GM21576 (cell line): ENCODE data around the gene LRMDA.

Experiments
- ATAC-seq: cut with Tn5 transposase; IDR thresholded peaks from one replicate; pipeline ENCODE4 v1.9.1; 2021; ENCODE audit warnings: mild to moderate bottlenecking, moderate library complexity; ENCODE audit not compliant: unreplicated experiment

LRMDA gene

DNA sequence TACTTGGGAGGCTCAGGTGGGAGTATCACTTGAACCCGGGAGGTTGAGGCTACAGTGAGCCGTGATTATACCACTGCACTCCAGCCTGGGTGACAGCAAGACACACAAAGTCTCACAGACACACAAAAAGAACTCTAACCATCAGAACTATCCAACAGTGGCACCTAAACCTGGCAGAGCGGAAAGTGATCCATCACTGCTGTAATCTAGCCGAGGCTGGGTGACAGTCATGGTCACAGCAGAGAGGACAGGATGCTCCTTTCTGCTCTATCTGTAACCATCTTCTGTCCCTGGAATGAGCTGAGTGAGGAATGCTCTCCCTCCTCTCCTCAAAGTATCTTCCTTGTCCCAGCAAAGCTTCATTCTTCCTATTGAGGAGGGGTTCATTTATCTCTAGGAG lies 656.6 kb downstream of the LRMDA start:
- ATAC-seq = no peak

DNA sequence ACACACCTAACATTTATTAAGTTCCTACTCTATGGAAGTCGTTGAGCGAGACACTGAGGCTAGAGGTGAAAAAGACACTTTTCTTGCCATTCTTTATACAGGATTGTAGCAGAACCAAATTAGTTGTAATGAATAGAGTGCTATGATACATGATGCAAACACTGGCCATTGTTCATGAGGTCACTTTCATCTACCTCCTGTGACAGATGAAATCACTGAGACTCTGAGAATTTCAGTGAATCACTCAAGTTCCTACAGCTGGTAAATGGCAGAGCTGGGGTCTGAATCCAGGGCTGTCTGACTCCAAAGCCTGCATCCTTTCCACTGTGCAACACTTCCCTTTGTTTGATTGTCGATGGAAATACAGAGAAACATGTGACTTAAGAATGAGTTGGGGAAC lies 657.6 kb downstream of the LRMDA start:
- no peak for ATAC-seq

DNA sequence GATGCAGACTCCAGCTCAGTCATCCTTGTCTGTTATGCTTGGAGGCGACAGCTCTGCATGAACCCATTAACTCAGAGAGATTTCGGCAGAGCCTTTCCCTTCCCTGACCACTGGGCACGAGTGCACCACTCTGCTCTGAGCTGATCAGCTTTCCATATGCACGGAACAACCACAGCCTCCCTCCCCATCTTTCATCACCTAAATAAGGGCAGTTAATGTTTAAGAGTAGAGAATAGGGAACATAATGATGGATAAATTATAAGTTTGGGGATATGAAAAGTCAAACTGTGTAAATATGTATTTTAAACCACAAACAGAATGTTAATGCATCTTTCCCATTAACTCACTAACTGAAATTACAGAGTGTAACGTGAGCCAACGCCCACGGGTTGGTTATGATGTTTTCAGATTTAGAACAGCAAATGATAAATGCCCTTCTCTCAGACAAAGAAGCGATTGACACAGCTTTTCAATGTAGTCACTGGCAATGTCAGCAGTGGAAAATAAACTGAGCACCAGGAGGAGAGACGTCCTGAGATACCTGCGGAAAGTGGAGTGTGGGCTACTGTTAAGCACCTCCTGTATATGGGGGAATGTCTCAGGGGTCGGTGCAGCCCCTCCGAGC lies 658.2 kb downstream of the LRMDA start:
- ATAC-seq = no peak

DNA sequence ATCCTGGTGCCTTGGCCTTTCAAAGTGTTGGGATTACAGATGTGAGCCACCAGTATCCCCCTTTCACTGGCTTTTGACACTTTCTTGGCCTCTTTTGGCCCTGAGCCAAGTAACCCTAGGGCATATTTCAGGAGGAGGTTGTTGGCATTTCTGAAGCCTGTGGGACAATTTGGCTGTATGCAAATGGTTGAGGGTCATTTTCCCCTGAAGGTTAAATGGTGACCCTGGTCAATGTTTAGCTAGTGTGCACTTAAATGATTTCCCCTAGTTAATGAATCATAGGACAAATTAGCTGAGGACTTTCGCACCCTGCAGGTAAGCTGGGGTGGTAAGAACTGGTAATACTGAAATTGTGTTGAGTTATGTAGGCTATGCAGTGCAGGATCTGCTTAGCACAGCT lies 660.5 kb downstream of the LRMDA start:
- no peak for ATAC-seq

DNA sequence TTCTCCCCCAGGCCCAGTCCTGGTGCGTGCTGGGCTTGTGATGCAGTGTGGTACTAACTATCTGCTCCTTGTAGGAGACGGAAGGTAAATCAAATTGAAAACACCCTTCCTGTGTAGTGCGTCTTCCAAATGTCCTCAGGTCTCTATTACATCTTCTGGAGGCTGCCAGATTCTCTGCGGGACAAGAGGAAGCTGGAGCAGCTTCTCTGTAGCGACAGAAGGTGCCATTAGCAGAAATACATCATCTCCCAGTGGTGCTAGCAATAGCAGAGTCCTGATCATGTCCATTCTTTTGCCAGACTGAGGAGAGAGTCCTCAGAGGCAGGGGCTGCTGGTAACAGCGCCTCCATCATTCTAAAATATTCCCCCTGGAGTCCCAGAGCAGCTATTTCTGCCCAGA lies 675.2 kb downstream of the LRMDA start:
- no peak for ATAC-seq

DNA sequence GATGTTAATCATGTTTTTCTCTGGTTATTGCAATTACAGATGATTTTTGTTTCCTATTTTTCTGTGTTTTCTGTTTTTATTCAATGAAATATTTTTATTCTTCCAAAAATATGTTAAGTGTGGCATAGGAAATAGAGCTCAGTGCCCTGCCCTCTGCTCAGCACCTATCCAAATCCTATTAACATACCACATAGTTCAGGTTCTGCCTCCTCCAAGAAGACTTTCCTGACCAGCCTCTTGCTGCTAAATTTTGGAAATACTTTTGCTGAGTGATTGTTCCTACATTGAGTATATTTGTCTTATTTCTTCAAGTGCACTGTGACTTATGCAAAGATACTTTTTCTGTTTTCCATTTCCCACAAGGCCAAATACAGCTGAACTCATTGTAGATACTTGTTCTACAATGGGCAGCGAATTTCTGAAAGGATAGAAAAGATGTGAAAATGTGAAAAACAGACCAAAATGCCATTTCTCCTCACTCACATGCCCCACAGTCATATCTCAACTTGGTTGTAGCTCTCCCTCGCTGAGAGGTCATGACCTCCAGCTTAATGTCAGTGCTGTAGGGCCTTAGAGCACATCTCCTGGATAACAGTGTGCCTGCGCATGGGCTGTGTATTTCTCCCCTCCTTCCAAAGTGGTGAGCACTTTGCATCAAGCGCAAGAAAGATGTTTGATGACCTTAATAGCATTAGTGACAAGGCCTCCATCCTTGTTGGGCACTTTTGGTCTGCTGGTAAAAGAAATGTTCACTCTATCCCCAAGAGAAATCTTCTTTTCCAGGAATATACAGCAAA lies 677.3 kb downstream of the LRMDA start:
- ATAC-seq = no peak

DNA sequence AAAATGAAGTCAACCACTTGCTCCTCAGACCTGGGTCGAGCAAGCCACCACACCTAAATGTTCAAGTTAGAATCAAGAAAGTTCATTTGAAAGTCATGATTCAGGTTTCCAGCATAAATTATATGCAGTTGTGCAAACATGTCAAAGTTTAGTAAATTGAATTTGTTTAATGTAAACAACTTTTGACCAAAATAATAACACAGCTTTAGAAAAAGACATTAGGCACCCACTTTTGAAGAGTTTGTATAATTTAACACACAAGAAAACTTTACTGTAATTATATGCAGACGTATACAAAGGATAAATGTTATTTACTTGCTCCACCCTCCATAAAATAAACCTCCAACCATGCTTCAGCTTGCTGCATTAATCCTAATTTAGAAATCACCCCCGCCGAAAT lies 680.0 kb downstream of the LRMDA start:
- ATAC-seq = no peak

DNA sequence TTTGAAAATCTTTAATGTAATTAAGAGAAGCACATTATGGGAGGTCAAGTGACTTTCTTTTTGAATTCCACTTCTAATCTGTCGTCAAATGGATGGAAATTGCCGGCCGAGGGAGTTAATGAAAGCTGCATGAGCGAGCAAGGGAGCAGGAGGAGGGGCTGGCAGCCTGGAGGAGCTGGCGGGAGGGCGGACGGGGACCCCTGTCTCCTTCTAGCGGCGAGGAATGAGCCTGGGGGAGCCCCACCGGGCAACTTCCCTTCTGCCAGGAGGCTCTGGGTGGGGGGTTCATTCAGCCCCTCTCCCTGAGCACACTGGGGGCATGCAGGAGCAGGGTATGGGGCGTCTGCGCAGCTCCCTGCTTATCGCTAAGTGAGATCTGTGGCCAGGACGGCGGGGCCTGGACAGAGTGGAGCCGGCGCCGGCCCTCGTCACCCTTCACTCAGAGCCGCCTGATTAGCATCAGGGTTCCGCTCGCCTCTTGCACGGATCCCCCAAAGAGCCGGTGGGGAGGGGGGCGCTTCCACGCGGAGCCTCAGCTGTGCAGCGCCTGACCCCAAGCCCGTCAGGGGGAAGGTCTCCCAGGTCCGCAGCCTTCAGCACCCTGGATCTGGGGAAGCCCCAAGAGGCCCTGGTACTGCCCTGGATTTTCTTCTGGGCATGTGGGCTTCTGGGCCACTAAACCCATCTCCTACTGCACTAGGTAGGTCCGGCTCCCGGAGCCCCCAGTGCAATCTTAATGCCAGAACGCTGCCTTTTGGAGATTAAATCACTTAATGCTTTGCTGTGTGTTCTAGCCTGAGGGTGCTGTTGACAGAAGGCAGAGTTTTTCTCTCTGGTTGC lies 680.8 kb downstream of the LRMDA start:
- ATAC-seq = no peak

DNA sequence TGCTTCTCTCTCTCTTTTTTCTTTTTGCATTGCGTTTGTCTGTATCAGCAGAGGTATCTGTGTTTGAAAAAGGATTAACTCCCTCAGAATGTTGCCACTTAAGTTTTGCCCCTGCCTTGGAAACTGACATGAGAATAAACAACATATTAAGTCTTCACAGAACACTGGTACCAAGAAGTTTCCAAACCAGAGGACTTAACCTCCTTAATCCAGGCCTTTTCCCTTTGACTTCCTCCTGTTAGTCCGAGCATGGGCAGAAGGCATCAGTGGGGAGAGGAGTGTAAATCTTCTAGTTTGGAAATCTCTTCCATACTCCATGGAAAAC lies 681.4 kb downstream of the LRMDA start:
- ATAC-seq = no peak

DNA sequence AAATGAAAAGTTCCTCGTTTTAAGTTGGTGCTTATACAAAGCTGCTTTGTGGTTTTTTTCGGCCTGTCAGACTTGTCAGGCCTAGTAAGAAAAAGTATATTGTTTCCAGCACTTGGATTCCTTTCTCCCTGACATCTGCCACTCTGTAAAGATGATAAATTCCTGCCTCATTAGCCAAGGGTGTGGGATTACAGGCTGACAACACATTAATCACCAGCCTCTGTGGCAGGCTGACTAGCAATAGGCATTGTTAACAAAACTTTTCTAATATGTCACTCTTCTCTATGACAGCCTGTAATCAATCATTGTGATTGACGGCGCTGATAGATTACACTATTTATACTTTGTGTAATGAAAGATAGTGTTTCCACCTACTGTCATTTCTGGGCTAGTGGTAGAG lies 682.5 kb downstream of the LRMDA start:
- no peak for ATAC-seq

DNA sequence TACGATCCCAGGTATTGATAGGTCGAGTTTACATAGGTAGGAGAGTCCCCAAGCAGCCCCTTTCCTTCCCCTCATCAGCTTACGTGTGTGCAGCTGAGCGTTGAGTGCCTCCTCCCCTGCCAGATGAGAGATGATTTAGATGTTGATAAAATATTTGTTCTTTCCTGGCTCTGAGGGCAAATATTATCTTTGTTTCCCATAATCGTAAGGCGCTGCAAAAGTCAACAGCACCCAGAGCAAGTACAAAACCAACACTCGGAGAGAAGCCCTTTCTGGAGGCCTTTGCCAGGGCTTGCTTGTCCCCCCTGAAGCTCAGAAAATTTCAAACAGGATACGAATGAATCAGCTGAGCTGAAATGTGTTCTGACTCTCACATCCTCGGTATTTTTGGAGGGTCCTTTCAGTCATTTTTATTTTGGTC lies 683.2 kb downstream of the LRMDA start:
- no peak for ATAC-seq

DNA sequence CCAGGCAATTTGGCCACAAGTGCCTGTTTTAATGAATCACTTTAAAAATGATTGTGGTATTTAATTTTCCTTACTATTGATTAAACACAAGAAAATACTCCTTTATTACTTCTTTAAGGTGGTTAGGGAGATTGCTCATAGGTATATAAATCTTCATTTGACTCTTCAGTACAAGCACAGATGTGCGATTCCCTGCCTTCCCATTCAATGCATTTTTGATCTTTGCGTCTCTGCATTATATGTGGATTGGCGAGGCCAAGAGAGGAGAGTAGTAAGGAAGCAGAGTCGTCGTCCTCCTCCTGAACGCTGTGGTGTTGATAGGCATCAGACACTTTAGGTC lies 683.7 kb downstream of the LRMDA start:
- no peak for ATAC-seq

DNA sequence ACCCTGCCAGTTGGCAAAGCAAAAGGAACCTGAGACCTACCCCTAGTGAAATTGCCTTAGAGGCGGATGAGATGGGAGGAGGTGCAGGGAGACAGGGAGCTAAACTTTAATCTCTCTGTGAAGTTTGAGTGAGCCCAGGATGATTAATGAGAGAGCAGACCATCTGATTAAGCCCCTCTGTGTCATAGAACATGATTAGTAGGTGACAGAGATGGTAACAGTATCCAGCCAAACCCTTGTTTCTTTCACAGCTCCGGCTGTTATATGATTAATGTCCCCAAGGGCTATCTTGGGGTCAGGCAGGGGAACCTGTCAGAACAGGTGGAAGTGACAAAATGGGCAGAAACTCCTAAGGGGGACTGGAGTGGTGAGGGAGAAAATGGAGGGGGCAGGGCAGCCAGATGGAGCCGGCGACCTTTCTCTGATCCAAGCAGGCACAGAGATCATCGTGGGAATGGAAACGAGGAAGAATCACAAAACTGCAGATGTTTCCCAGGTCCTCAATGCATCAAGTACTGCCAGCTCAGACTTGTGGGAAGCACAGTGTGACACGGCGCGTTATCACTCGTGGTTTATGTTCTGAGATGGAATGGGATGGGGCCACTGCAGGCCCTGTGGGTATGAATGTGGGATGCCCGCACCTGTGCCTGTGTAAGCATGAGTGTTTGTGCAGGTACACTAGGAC lies 684.2 kb downstream of the LRMDA start:
- ATAC-seq = no peak

DNA sequence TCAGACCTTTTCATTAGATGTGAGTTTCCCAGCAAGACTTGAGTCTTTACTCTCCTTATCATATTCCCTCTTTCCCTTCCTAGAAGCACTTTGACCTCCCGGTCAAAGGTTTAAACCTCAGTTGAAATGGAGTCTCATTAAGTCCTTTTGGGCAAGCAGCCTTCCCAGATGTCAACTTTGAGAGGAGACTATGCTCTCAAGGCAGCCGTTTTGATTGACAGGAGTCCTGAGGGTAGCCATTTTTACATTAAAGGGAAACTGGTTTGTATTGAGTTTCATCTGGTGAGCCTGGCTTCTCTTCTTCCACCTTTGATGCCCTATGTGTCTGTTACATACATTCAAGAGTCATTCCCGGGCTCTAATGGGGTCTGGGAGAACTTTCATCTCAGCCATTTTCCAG lies 685.1 kb downstream of the LRMDA start:
- ATAC-seq = no peak

DNA sequence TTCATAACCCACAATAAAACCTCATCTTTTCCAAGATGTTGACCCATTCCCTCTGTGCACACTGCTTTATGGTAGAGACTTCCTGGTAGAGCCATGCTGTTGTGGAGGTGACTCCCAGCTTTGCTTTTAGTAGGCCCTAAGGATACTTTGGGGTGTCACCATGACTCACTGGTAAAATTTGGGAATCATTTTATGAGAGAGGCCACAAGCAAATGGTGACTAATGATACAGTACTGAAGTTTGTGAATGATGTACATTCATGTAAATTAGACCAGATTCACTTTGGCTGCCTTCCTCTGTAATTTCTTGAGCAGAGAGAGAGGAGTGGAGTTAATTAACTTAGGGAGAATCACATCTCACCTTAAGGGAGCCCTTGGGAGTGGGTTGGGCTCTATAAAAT lies 686.5 kb downstream of the LRMDA start:
- no peak for ATAC-seq

DNA sequence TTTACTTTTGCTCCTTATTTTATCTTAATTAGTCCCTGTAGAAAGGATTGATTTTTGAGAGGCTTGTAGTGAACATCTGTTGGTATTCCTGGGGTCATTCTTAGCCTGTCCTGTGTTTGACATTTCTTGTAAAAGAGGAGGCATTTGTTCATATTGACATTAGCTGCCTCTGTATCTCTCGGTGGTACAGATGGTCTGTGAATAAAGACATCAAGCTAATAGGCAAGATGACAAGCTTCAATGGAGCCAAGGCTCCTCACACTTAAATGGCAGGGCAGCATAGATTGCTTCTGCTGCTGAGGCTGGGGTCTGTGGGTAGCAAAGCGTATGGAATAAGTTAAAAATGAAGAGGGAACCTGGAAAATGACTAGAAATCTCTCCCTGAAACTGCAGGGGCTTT lies 687.6 kb downstream of the LRMDA start:
- ATAC-seq = no peak

DNA sequence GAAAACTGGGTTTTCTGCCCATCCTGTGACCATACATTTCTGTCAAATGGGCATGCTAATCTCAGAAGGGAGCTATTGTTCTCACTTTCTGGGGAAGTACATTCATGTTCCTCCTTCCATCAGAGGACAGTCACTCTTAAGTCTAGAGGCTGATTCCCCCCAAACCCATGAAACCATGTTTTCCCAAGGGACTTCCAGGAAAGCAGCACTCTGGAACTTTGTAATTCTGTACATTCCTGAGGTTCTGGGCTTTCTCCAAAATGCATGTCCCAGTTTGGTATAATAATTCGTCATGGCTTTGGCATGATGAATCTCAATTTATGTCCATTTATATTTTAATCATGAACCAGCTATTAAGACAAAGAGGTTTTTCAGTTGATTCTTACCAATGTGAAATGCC lies 688.1 kb downstream of the LRMDA start:
- no peak for ATAC-seq

DNA sequence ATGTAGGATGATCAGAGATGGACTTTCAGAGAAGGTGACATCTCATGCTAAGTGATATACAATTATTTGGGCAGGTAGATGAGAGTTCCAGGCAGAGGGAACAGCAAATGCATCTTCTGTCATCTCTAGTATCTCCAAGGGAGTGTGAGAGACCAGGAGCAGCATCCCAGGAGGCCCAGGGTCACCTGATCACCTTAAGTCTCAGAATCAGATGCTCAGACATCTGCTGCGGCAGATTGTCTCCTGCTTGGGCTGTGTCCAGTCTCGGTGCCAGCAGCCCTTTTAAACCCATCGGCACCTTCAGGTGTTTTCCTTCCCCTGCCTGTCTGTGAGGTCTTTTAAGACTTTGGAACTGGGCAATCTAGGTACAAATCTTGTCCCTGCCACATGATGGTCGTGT lies 690.6 kb downstream of the LRMDA start:
- ATAC-seq = no peak

DNA sequence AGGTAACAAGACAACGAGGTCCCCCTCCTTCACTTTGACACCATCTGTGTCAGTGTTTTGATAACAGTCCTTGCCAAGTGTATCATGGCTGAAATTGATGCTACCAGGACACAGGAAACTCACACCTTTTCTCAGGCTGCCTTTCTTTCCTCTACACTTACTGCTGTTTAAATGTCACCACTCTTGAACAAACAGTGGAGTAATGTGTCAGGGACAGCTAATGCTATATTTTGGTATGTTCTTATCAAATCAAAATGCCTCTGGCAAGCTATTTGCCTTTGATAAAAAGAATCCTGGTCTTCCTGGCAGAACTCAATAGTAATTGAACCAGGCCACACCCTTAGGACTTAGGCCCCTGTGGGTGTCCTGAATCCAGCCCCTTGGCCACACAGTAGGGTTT lies 692.9 kb downstream of the LRMDA start:
- ATAC-seq = no peak

DNA sequence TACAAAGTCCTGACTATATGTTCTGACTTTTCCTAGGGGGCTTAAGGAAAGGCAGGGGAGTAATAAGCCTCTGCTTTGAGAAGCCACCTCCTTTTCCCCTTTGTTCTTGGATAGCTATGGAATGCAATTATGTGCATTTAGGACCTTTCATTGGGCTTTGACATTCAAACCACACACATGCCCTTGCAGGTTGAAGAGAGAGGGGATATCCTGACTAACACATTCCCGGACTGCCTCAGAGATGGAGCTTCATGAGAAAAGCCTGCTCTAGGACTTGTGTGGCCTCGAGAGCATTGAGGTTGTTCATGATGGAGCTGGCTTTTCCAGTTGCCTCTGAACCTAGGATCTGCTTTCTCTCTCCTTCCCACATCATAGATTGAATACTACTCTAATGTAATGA lies 694.5 kb downstream of the LRMDA start:
- ATAC-seq = no peak
